Activated naive CD4-positive, alpha-beta T cell treated with anti-CD3 and anti-CD28 coated beads, Interleukin-2, amount 10 ng/mL, durations not matched to agents 7 days and 5 days (primary cell): ENCODE measurements around the gene POLL.

Experiments
- CTCF ChIA-PET: fragments of 350-600 bp; sonication (Branson Sonifier 250); formaldehyde crosslinking; loops from one replicate; lab custom pipeline; 2021; ENCODE audit warnings: antibody characterized with exemption; lab: Charles Lee
- DNase-seq: peaks from one replicate; pipeline ENCODE4 v3.0.0-alpha.2; 2020
- H3K27ac Mint-ChIP-seq: one replicate; pipeline ENCODE4 v1.8.0; 2021; ENCODE audit warnings: mild to moderate bottlenecking, moderate library complexity, mixed read lengths
- H3K27me3 Mint-ChIP-seq: one replicate; pipeline ENCODE4 v1.8.0; 2021; ENCODE audit warnings: mild to moderate bottlenecking, mixed read lengths
- H3K36me3 Mint-ChIP-seq: one replicate; pipeline ENCODE4 v1.8.0; 2021; ENCODE audit warnings: mixed read lengths
- H3K4me1 Mint-ChIP-seq: one replicate; pipeline ENCODE4 v1.8.0; 2021; ENCODE audit warnings: mixed read lengths
- H3K4me3 Mint-ChIP-seq: one replicate; pipeline ENCODE4 v1.8.0; 2021; ENCODE audit warnings: mild to moderate bottlenecking, moderate library complexity, mixed read lengths
- H3K9me3 Mint-ChIP-seq: one replicate; pipeline ENCODE4 v1.8.0; 2021; ENCODE audit warnings: mixed read lengths

Gene POLL

DNA sequence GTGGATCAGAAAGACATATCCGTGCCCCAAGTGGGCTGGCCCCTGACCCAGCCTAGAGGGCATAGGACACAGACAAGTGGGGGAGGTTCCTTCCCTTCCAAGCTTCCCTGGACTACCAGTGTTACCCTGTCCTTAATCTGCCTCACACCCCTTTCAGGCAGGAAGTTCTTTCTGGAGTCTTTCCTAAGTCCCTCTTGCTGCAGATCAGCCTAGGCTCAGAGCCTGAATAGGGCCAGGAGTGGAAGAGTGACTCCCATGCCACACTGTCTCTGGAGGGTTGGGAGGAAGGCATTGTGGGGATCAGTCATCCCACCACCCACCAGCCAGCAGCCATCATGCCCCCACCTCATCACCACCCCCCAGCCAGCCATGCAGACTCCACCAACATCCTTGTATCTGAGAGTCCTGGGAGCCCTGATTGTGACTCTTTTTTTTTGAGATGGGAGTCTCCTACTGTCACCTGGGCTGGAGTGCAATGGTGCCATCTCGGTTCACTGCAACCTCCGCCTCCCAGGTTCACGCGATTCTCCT lies 22.6 kb downstream of the POLL start:
- Mint-ChIP-seq H3K27ac (no peak overlapping the region), H3K9me3 (no peaks in the 10 kb centered on the region), H3K4me1 (peaks cover 13% of the 10 kb centered on the region), H3K4me3 (no peak overlapping the region), H3K27me3 (peaks cover 87% of the 10 kb centered on the region), H3K36me3 (peaks cover 2% of the 10 kb centered on the region)
- DNase-seq = peak; percentile 16
- CTCF ChIA-PET = no interaction called here

DNA sequence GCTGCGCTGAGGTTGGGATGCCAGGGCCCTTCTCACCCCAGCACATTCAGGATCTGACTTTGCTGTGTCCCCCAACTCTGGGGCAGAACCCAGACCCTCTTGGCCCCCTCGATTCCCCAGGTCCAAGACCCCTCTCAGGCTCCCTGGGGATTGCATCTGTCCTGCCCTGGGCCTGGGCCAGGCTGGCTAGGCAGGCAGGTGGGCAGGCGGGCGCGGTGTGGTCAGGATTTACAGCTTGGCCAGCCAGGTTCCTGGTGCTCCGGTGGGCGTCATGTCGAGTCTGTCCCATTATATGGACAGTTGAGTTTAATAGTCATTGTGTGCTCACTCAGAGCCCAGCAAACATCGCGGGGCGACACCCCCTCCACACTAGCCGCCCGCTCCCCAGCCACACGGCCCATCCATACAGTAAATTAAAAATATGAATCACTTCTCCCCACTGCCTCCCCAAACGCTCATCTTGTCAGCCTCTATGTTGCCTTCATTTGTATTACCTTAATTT lies 23.5 kb downstream of the POLL start:
- H3K4me3 Mint-ChIP-seq = no peak overlapping the region
- peak; percentile 14 for DNase-seq
- H3K27me3 Mint-ChIP-seq = peaks cover 78% of the 10 kb centered on the region
- CTCF ChIA-PET = no interaction called here
- H3K36me3 Mint-ChIP-seq = peaks cover 4% of the 10 kb centered on the region
- no peak overlapping the region for H3K27ac Mint-ChIP-seq
- H3K9me3 Mint-ChIP-seq = no peaks in the 10 kb centered on the region
- peaks cover 11% of the 10 kb centered on the region for H3K4me1 Mint-ChIP-seq

DNA sequence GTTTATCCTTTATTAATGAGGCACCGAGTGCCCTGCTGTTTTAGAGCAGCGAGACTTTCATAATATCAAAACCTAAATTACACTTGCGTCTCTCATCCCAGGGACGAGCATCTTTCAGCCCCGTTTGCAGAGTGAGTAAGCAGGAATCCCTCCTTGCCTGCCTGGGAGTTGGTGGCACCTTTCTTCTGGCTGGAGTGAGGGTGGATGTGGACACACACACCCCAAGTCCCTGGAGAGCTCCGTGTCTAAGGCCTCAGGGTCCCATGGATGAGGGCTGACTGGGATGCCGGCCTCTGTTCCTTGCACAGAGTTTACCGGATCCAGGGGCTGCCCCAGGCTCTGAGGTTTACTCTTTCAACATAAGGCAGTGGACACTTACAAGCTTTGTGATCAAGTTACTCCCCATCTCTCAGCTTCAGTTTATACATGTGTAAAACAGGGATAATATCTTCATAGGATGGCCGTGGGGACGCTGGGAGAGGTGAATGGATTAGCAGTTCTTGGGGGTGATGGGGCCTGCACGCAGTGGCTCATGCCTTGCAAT lies 24.5 kb downstream of the POLL start:
- CTCF ChIA-PET = no interaction called here
- H3K4me1 Mint-ChIP-seq = peaks cover 18% of the 10 kb centered on the region
- H3K36me3 Mint-ChIP-seq = peaks cover 4% of the 10 kb centered on the region
- H3K27me3 Mint-ChIP-seq = peaks cover 68% of the 10 kb centered on the region
- no peak overlapping the region for H3K27ac Mint-ChIP-seq
- H3K9me3 Mint-ChIP-seq = no peaks in the 10 kb centered on the region
- no peak overlapping the region for H3K4me3 Mint-ChIP-seq
- DNase-seq = peak; percentile 12

DNA sequence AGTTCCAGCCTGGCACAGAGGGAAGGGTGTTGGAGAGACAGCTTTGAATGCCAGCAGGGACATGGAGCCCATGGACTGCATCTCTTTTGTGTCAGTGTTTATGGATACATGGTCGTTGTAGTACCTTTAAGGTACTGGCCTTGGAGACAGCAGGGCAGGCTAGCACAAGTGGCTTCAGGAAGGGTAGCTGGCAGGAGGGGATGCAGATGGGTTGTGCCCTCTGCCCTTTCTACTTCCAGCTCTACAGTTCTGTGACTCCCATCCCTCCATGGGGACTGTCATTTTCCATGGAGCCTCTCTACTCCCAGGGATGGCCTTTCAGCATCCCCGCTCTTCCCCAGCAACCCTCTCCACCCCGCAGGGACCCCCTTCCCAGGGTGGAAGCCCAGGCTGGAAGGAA lies 25.1 kb downstream of the POLL start:
- H3K4me1 Mint-ChIP-seq = peaks cover 24% of the 10 kb centered on the region
- H3K27me3 Mint-ChIP-seq = peaks cover 62% of the 10 kb centered on the region
- no peak overlapping the region for H3K4me3 Mint-ChIP-seq
- CTCF ChIA-PET = no interaction called here
- peak; percentile 9 for DNase-seq
- H3K27ac Mint-ChIP-seq = no peak overlapping the region
- H3K36me3 Mint-ChIP-seq = peaks cover 4% of the 10 kb centered on the region
- no peaks in the 10 kb centered on the region for H3K9me3 Mint-ChIP-seq

DNA sequence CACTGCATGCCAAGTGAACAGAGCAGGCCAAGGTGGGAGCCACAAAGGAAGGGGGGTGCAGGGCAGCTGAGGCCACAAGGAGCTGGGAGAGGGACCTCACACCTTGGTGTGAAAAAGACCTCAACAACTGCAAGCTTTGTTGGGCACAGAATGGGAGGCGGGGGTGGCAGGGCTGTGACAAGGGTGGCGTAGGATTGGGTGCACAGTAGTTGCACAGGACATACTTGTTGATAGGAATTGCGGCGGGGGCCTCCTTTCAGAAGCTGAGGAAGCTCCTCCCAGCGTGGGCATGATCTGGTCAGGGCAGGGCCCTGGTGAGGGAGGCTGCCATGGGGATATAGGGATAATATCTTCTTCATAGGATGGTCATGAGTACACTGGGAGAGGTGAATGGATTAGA lies 25.8 kb downstream of the POLL start:
- peaks cover 6% of the 10 kb centered on the region for H3K36me3 Mint-ChIP-seq
- no peak overlapping the region for H3K27ac Mint-ChIP-seq
- CTCF ChIA-PET = no interaction called here
- H3K4me3 Mint-ChIP-seq = no peak overlapping the region
- H3K27me3 Mint-ChIP-seq = peaks cover 55% of the 10 kb centered on the region
- H3K4me1 Mint-ChIP-seq = peaks cover 32% of the 10 kb centered on the region
- no peaks in the 10 kb centered on the region for H3K9me3 Mint-ChIP-seq
- DNase-seq = no peak

DNA sequence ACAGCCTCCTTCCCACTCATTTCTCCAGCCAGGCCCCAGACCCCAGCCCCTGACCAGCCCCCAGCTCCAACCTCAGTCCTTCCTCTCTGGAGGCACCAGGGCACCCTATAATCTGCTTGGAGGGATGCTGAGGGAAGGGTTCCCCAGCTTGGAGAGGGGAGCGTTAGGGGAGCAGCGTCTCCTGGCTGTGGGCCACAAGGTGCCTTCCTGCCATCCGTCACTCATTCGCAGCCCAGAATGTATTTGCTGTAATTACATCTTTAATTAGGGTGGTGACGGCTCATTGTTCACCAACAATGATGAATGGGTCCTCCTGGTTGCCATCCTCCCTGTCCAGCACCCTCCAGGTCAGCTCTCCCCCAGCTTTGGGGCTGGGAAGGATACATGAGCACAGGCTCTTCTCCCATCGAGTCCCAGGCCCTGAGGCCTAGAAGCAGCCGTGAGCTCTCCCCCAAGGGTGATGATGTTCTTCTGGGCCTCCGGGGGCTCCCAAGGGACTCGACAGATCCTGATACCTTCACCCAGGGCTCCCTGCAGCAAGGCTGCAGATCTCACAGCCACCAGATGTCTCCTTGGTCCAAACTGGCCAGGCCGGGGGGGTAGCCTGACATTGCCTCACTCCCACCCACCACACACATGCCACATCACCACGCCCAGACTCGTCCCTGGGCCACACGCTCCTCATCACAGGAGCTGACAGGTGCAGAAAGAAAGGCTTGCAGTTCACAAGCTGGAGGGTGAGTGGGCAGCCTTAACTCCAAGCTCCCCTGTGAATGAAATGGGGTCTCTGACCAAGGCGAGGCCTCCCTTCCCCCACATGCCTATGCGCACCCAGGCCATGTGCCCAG lies 26.8 kb downstream of the POLL start:
- Mint-ChIP-seq H3K4me1 (peaks cover 39% of the 10 kb centered on the region), H3K36me3 (peaks cover 6% of the 10 kb centered on the region), H3K9me3 (no peaks in the 10 kb centered on the region), H3K27me3 (peaks cover 45% of the 10 kb centered on the region), H3K27ac (no peak overlapping the region), H3K4me3 (no peak overlapping the region)
- CTCF ChIA-PET = interaction anchor here (1.0 to 4.2 kb wide), 2 partner anchors 10 to 14 kb away, joined by 3 to 22 read pairs; no protein-coding TSS in a partner anchor
- peak; percentile 18 for DNase-seq

DNA sequence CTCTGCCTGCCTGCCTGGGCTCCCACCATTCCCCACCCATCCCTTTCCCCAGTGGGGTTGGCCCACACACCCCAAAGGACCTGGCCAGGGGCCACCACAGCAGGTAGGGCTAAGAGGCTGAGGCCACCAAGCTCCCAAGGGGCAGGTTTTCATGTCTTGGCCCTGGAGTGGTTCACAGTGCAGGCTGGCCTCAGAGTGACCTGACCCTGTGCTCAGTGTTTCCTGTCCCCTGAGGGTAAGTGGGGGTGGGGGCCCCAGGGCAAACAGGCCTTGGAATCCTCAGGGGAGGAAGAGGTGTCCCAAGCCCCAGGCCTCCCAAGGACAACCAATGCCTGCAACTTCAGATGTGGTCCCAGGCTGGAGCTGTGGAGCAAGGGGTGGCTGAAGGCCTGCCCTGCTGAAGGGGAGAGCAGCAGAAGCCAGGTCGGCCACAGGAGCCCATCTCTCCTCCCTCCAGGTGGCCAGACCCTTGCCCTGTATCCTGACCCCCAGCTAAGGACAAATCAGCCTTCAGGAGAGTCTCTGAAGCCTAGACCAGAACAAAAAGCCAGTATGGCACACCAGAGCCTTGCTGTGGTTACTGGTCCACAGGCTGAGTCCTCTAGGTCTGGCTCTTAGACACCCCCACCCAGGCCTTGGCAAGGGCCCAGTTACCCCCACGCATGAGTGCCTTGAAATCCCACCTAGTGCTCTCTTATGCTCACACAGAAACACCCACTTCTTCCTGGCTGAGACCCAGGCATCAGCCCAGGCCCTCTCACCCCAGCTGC lies 27.6 kb downstream of the POLL start:
- Mint-ChIP-seq H3K4me1 (peaks cover 39% of the 10 kb centered on the region), H3K27me3 (peaks cover 37% of the 10 kb centered on the region), H3K4me3 (no peak overlapping the region), H3K9me3 (no peaks in the 10 kb centered on the region), H3K36me3 (peaks cover 6% of the 10 kb centered on the region), H3K27ac (no peak overlapping the region)
- CTCF ChIA-PET = interaction anchor here (1.0 to 4.2 kb wide), 2 partner anchors 11 to 15 kb away, joined by 3 to 22 read pairs; no protein-coding TSS in a partner anchor
- DNase-seq = peak; percentile 14

DNA sequence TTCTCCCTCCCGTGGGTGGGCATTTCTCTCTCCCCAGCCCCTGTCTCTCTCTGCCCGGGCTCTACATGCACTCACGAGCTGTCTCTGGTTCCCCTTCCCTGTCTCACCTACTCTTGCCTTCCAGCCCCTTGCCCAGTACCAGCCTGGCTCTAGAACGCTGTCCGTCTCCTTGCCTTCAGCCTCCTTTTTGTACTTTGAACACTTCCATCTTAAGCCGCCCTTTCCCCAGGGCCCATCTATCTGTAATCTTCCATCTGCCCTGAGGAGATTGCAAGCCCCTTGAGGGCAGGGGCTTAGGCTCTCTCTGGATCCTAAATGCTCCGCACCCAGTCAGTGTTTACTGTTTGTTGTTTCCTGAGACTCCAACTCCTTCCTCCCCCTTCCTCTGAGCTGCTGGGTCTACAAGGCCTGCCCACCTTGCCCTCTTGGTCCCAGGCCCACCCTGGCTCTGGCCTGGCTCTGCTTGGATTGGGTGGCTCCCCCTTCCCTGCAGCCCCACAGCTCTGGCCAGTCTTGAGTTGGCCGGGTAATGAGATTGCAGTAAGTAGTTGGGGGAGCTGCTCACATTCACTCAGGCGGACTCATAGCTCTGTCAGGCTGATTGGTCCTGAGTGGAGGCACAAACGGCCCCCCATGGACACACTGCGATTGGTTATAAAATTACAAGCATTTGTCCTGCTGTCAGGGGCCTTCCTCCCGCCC lies 28.3 kb downstream of the POLL start:
- DNase-seq = no peak
- peak overlapping the region; percentile 5 for H3K27ac Mint-ChIP-seq
- peaks cover 7% of the 10 kb centered on the region for H3K36me3 Mint-ChIP-seq
- CTCF ChIA-PET = interaction anchor here (1.3 to 4.2 kb wide), 2 partner anchors 11 to 346 kb away, joined by 5 to 22 read pairs; no protein-coding TSS in a partner anchor
- H3K4me3 Mint-ChIP-seq = no peak overlapping the region
- peaks cover 30% of the 10 kb centered on the region for H3K27me3 Mint-ChIP-seq
- H3K9me3 Mint-ChIP-seq = no peaks in the 10 kb centered on the region
- H3K4me1 Mint-ChIP-seq = peaks cover 39% of the 10 kb centered on the region

DNA sequence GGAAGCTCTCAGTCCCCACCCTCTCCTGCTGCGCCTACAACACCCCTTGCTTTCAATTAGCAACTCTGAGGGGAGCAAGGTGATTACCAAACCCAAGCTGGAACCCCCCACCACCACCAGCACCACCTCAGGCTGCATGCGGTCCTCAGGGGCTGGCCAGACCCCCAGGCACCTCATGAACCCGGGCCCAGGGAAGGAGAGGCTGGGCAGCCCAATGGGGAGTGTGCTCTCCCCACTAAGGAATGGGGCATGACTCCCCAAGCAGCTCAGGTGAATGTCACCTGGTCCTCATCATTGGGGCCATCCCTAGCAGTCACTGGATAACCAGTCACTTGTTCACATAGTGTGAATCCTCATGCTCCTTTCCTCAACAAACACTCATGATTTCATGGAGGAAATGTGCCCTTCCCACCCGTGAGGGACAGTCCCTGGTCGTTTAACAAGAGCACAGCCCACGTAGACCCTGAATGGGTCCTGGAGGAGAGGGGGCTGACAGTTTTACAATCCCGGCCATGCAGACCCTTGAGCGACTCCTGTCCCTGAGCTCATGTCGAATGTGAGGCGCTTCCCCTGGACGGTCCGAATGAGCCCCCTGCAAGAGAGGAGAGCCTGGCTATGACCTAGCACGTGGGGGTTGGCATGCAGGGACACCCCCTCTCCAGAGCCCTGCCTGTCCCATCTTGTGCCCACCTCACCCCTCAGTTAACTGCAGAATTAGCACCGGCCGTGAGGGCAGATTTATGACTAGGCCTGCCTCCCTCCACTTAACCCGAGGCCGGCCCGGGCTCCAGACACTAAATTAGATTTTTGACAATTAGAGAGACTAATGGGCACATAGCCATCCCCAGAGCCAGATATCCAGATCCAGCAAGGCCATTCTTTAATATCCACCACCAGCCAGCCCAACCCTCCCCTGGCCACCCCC lies 29.1 kb downstream of the POLL start:
- Mint-ChIP-seq H3K36me3 (peaks cover 7% of the 10 kb centered on the region), H3K4me1 (peaks cover 39% of the 10 kb centered on the region), H3K9me3 (no peaks in the 10 kb centered on the region), H3K4me3 (no peak overlapping the region), H3K27me3 (peaks cover 23% of the 10 kb centered on the region), H3K27ac (peak overlapping the region; percentile 83)
- no peak for DNase-seq
- CTCF ChIA-PET = interaction anchor here (1.3 to 4.2 kb wide), 2 partner anchors 12 to 345 kb away, joined by 5 to 22 read pairs; no protein-coding TSS in a partner anchor

DNA sequence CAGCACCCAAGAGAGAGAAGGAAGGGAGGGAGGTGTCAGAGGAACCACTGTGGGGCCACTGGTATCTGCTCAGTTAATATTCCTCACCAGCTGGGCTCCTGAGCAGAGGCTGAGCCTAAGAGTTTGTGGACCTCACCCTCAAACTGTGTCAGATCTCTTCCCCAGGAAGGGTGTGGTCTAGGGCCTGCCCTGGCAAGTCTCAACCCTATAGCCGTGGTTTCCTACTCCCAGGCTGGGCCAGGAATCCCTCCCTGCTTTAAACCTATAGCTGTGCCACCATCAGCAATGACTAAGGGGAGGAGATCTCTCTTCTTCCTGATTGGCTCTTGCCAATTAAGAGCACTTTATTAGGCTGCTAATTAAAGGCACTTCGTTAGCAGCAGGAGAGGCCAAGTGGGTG lies 29.9 kb downstream of the POLL start:
- Mint-ChIP-seq H3K9me3 (no peaks in the 10 kb centered on the region), H3K36me3 (peaks cover 8% of the 10 kb centered on the region), H3K4me1 (peaks cover 39% of the 10 kb centered on the region), H3K4me3 (no peak overlapping the region), H3K27ac (peak overlapping the region; percentile 83), H3K27me3 (peaks cover 16% of the 10 kb centered on the region)
- CTCF ChIA-PET = interaction anchor here (1.3 to 4.2 kb wide), 2 partner anchors 13 to 344 kb away, joined by 5 to 22 read pairs; no protein-coding TSS in a partner anchor
- DNase-seq = peak; percentile 53

DNA sequence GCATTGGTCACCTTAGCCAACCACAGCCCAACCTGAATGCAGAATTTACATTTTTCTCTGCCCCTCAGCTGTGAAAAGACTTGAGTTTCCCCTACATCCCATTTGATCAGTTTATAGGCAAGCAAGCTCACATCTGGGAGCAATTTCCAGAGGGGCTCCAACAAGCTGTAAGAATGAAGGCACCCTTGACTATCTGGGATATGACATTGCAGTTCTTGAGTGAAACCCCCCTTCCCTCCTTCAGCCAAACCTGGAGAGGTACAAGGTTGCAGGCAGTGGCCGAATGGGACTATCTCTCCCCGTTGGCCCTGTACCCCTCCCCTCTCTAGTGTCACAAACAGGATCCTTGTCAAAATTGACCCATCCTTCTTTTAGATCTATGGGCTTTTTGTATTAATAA lies 30.5 kb downstream of the POLL start:
- DNase-seq = no peak
- no peak overlapping the region for H3K4me3 Mint-ChIP-seq
- H3K27ac Mint-ChIP-seq = no peak overlapping the region
- CTCF ChIA-PET = interaction anchor here (4.2 kb wide), 1 partner anchor 14 kb away, joined by 22 read pairs; no protein-coding TSS in a partner anchor
- peaks cover 9% of the 10 kb centered on the region for H3K27me3 Mint-ChIP-seq
- H3K36me3 Mint-ChIP-seq = peaks cover 13% of the 10 kb centered on the region
- H3K9me3 Mint-ChIP-seq = no peaks in the 10 kb centered on the region
- peaks cover 39% of the 10 kb centered on the region for H3K4me1 Mint-ChIP-seq

DNA sequence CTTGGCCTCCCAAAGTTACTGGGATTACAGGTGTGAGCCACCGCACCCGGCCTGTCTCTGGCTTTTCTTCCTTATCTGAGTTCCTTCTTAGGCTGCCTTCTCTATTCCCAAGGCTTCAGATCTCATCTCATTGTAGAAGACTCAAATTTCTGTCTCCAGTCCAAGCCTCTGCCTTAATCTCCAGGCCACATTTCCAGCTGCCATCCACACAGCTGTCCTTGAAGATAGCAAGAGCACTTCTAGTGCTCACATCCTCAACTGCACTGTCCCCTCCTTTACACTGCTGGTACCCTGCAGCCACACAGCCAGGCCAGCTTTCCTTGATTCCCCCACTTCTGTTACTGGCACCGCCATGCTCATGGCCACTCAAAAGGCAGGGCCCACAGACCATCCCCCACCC lies 35.6 kb downstream of the POLL start:
- no peak for DNase-seq
- Mint-ChIP-seq H3K27ac (no peak overlapping the region), H3K27me3 (no peaks in the 10 kb centered on the region), H3K9me3 (no peaks in the 10 kb centered on the region), H3K4me3 (no peak overlapping the region), H3K4me1 (peaks cover 14% of the 10 kb centered on the region), H3K36me3 (peaks cover 13% of the 10 kb centered on the region)
- CTCF ChIA-PET = interaction anchor here (0.8 kb wide), 1 partner anchor 18 kb away, joined by 3 read pairs; no protein-coding TSS in a partner anchor
